Retinal pigment epithelial cell (primary cell): ENCODE results near the gene GARS1.

Experiments used
- DNase-seq: peaks from one replicate; pipeline ENCODE4 v3.0.0-alpha.2; 2010; ENCODE audit warnings: low read depth
- H3K4me3 ChIP-seq: 2 replicates; pipeline ENCODE4 v1.5.1; 2011; ENCODE audit warnings: mild to moderate bottlenecking, low read length, control low read depth, moderate library complexity
- CTCF ChIP-seq: conservative IDR thresholded peaks from 2 replicates; pipeline ENCODE4 v1.5.1; 2011; ENCODE audit warnings: low read depth, low read length, control low read depth, inconsistent platforms

The GARS1 gene

DNA sequence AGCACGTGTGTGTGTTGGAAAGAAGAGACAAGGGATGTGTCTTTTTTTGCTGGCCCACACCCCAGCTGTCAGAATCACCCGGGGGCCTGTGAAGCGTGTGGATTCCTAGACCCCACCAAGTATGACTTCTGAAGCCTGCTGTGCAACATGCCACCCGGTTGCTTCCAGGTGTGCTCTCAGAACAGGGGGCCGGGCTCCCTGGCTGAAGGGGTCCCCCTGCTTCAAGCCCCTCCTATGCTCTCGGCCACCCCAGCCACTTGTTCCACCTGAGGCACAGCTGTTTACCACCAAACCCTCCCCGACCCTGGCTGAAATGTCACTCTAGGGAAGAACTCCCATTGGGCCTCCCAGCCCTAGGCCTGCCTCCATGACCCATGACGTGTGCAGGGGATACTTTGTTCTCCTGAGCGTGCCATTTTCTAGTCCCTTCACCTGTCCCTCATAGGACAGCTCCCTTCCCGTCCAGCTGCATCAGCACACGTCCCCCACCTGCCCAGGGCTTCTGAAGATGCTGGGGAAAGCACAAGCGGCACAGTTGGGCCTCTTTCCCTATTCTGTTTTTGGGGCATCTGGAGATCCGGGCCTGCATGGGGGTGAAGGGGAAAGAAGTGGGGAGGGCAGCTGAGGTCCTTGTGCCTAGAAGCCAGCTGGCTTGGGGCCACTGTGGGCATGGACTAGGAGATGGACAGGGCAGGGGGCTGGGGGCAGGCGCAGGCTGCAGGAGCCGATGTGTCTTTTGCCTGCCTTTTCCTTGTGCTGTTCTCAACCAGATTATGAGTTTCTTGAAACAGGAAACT lies 54.3 kb downstream of the GARS1 start:
- no peak for DNase-seq

DNA sequence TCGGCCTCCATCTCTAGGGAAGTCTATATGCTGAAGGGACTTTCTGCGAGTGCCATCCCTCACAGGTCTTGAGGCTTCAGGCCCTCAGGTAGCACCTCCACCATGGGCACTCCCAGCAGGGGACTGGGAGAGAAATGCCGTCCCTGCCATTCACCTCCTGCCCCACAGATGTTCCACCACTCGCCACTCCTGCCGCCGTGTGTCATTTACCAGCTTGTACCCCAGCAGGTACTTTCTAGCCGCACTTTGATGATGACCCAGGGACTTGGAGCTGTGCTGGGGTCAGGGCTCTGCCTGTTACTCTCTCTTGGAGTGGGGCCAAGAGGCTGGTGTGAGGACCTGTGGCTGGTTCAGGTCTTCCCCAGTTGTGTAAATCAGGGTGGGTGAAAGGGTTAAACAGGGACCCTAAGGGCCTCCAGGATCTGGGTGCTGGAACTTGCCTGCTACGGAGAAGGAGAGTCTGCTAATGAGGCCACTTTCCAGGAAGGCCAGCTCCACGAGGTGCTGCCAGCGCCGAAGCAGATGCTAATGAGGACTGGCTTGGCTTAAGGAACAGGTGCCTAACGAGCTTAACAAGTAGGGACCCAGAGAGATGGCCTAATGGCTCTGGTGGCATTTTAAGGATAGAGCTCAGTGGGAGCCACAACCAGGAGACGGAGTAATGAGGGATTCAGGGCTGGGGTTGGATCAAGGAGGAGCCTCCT lies 55.2 kb downstream of the GARS1 start:
- no peak for TF ChIP-seq CTCF
- no peak for DNase-seq

More for the DNA sequence above, 54.3 kb downstream of the GARS1 start:
- H3K4me3 ChIP-seq, result no peak overlapping the region
- TF ChIP-seq CTCF, result no peak

GRCh38 chr7:30650421-30650808 lies 55.7 kb downstream of the GARS1 start:
- no peak overlapping the region for H3K4me3 ChIP-seq
- no peak for TF ChIP-seq CTCF
- no peak for DNase-seq

More for the DNA sequence above, 55.2 kb downstream of the GARS1 start:
- no peak overlapping the region for H3K4me3 ChIP-seq

GRCh38 chr7:30652132-30652531 lies 57.5 kb downstream of the GARS1 start:
- no peak for TF ChIP-seq CTCF
- H3K4me3 ChIP-seq, result no peak overlapping the region
- DNase-seq, result no peak

GRCh38 chr7:30652698-30653641 lies 58.3 kb downstream of the GARS1 start:
- no peak for DNase-seq
- no peak for TF ChIP-seq CTCF

DNA sequence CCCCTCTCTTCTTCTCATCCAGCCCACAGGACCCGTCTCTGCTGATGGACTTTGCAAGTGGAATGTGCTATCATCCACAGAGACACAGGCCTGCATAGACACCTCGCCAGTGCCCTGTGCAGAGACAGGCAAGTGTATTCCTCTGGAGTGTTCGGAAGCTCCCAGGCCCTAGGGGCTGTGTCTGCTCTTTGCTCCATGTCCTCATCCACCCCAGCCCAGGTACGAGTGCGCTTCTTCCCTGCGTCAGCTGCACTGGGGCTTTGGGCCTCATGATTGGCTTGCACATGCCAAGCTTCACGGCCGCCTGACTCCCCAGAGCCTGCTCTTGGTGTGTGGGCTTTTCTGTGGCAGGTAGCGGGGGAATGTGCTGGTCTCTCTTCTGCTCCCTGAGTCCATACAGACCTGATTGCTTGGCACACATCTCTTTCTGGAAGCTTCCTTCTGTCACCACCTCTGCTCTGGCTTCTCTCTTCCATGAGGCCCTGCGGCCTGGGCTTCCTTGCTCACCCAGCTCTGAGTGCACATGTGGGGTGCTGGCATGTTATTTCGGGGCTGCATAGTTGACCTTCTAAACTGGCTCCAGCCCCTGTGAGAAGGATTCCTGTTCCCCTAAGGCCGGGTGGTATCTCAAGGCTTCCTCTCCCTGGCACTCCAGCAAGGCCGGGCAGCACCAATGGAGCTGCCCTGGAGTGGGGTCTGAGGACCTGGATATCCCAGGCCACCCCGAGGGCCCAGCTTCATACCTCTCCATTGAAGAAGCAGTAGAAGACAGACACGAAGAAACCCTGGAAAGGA lies 59.8 kb downstream of the GARS1 start:
- no peak for TF ChIP-seq CTCF
- DNase-seq, result no peak
- H3K4me3 ChIP-seq, result no peak overlapping the region

More at GRCh38 chr7:30652698-30653641, 58.3 kb downstream of the GARS1 start:
- H3K4me3 ChIP-seq, result no peak overlapping the region
